OCI-LY1 (cell line): Measurements from ENCODE around the gene HPDL.

Experiments used
- EZH2 ChIP-seq: fragments of 200-600 bp; sonication (generic), shearing (Covaris generic); IDR thresholded peaks from 2 replicates; pipeline ENCODE4 v1.8.0; 2017; ENCODE audit warnings: borderline replicate concordance, mixed run types, mild to moderate bottlenecking, antibody characterized with exemption, low read length, moderate library complexity, mixed read lengths
- TF ChIP-seq, protein P1 (sequence below): fragments of 200-600 bp; sonication (generic), shearing (Covaris generic); IDR thresholded peaks from 2 replicates; pipeline ENCODE4 v1.5.1; 2017; ENCODE audit warnings: mild to moderate bottlenecking, antibody characterized with exemption, low read length, moderate library complexity, mixed read lengths

- TF ChIP-seq, protein P1, sequence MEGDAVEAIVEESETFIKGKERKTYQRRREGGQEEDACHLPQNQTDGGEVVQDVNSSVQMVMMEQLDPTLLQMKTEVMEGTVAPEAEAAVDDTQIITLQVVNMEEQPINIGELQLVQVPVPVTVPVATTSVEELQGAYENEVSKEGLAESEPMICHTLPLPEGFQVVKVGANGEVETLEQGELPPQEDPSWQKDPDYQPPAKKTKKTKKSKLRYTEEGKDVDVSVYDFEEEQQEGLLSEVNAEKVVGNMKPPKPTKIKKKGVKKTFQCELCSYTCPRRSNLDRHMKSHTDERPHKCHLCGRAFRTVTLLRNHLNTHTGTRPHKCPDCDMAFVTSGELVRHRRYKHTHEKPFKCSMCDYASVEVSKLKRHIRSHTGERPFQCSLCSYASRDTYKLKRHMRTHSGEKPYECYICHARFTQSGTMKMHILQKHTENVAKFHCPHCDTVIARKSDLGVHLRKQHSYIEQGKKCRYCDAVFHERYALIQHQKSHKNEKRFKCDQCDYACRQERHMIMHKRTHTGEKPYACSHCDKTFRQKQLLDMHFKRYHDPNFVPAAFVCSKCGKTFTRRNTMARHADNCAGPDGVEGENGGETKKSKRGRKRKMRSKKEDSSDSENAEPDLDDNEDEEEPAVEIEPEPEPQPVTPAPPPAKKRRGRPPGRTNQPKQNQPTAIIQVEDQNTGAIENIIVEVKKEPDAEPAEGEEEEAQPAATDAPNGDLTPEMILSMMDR, result no peak
- no peak for TF ChIP-seq EZH2
Measured at GRCh38 chr1:45344499-45344898, 17.8 kb downstream of the HPDL start.
